CD4-positive, alpha-beta T cell treated with Interleukin-15 for 1 hour (primary cell): ENCODE data around the gene NDUFS2.
A peak's percentile ranks its signal among the peaks of the same experiment; 100 is the strongest.
"Not testable (repeated sequence)": the region's sequence is repeated elsewhere in the genome, so short reads cannot be mapped to it uniquely, and the experiment has no call there.

Experiments
- DNase-seq: peaks from one replicate; pipeline ENCODE4 v3.0.0-alpha.2; 2020

The NDUFS2 gene

DNA sequence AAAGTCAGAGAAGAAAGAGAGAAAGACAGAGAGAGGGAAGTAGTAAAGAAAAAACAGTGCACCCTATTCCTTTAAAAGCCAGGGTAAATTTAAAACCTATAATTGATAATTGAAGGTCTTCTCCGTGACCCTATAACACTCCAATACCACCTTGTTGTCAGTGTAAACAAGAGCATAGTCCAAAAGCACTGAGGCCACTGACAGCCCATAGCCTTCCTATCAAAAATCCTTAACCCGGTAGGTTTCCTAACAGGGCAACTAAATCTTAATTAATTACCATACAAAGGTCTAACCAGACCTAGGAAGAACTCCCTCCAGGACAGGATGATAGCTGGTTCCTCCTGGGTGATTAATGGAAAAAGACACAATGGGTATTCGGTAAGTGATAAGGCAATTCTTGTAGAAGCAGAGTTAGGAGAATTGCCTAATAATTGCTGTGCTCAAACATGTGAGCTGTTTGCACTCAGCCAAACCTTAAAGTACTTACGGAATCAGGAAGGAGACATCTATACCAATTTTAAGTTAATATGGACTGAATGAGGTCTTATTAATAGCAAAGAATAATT lies 53.9 kb downstream of the NDUFS2 start:
- DNase-seq: not testable (repeated sequence)

DNA sequence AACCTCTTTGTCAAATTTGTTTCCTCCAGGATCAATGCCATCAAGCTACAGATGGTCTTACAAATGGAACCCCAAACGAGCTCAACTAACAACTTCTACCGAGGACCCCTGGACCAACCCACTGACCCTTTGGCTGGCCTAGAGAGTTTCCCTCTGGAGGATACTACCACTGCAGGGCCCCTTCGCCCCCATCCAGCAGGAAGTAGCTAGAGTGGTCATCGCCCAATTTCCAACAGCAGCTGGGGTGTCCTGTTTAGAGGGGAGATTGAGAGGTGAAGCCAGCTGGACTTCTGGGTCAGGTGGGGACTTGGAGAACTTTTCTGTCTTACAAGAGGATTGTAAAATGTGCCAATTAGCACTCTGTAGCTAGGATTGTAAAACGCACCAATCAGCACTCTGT lies 54.9 kb downstream of the NDUFS2 start:
- DNase-seq: not testable (repeated sequence)

DNA sequence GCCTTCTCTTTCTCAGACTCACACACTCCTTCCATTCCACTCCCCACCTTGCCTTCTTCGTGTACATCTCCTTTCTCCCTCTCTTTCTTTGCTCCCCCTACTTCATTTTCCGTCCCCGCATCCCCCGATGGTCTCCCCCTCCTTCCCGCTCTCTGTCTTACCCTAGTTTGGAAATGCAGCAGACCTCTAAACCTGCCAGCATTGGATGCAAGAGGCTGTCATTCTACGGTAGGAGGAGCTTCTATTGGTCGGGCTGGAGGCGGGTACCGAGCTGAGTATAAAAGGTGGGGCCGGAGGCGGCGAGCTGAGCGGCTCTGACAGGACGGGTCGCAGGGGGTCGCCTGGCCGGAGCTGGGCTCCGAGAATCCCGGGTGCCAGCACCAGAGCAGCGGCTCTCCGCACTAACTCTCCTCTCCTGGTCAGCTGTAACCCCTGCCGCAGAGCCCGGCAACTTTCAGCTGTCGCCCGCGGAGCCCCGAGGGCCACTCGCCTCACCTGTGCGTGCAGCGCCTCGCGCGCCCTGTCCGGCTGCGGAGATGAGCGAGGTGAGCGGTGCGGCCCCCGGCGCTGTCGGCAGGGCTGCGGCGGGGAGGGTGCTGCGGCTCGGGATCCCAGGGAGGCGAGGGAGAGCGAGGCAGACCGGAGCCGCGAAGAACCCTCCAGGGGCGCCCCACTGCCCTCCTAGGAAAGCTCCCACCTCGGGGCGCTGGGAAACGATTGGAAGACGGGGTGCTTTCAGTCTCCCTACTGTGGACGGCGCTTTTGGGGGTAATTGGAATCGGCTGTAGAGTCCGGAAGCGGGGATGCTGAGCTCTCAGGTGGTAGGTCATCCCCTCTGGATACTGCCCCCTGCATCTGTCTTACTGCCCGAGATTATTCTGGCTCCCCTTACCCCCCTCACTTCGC lies 56.5 kb downstream of the NDUFS2 start, which contains the start of gene PCP4L1:
Gene PCP4L1 (plus strand): TSS at position 307 of the 906 bp plus-strand sequence. CDS start 230 bp downstream, at position 537.
- peak; percentile 24 for DNase-seq

GRCh38 chr1:161259345-161259702 lies 57.2 kb downstream of the NDUFS2 start:
- no peak for DNase-seq

GRCh38 chr1:161259765-161260164 lies 57.6 kb downstream of the NDUFS2 start:
- no peak for DNase-seq

- DNase-seq: no peak
Measured at GRCh38 chr1:161260376-161261260, 58.5 kb downstream of the NDUFS2 start.

DNA sequence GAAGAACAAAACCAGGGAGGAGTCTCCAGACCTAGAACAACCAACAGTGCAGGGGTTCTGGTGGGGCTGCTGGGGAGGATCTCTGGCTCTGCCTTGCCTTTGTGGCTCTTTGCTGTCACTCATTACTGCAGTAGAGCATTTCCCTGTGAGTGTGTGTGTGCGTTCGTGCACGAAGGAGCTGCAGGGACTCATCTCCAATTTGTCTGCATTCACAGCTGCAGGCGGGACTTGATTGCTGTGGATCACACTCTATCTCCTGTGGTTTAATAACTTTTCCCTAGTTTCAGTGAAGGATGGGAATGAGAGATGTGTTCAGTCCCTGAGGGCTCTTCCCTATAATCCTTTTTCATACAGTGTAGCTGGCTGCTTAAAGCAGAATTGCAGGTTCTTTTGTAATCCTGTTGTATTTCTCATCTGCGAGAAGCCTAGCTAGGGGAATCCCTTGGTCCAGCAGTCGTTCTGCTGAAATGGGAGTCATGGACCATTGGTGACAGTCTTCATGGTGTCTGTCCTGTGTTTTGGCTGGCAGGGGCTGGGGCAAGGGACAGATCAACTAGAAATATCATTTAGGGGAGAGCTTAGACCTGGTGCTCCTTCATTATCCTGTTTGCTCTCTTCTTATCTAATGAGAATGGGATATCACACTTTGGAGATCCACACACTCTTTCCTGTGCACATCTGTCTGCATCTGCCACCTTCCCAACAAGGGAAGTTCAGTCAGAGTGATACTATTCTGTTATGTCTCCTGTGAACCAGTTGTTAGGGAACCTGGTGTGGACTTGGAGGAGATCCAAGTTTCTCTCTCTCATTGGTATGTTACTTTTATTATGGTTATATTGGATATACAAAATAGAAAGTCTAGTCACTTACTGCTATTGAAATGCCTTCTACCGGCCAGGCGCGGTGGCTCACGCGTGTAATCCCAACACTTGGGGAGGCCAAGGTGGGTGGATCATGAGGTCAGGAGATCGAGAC lies 59.4 kb downstream of the NDUFS2 start:
- no peak for DNase-seq
